ENCODE data around the gene PLAGL2. TPM values are rescaled to one million over a fixed set of nuclear protein-coding genes. Genes with fewer than 3 reads are reported as not detected.

The PLAGL2 gene
- total RNA-seq, 1 experiment from 2014 or later, result 21.4 TPM

GRCh38 chr20:32229251-32229747 is 21.8 kb upstream of the PLAGL2 start (continued):
- TF ChIP-seq ZNF281 (CRISPR knock-in tag; IDR thresholded peaks at IDR 0.05) (no peak), ATF3 (CRISPR knock-in tag; conservative IDR thresholded peaks at IDR 0.05) (no peak)

- ATAC-seq, result no peak
- no peak for DNase-seq (ENCODE audit: low spot score)
- peaks cover 48% of the 10 kb centered on the region for H3K36me3 Mint-ChIP-seq
- H3K27me3 Mint-ChIP-seq (ENCODE audit: low read depth), result no peaks in the 10 kb centered on the region
- CTCF ChIA-PET, result no interaction called here
- no peak overlapping the region for H3K4me3 Mint-ChIP-seq
- H3K9me3 Mint-ChIP-seq, result no peaks in the 10 kb centered on the region
- H3K27ac Mint-ChIP-seq, result no peak overlapping the region; the same call in 1 of the 2 replicates
- no peaks in the 10 kb centered on the region for H3K4me1 Mint-ChIP-seq
- TF ChIP-seq AR (CRISPR knock-in tag; IDR thresholded peaks at IDR 0.05), result no peak
- no peak for TF ChIP-seq MYBL2 (CRISPR knock-in tag; IDR thresholded peaks at IDR 0.05)
- TF ChIP-seq GABPB1 (CRISPR knock-in tag; IDR thresholded peaks at IDR 0.05), result no peak
- TF ChIP-seq AFF4 (CRISPR knock-in tag; IDR thresholded peaks at IDR 0.05; ENCODE audit: borderline replicate concordance), result no peak
- no peak for TF ChIP-seq NFE2L1 (CRISPR knock-in tag; IDR thresholded peaks at IDR 0.05)
- TF ChIP-seq NR1H2 (CRISPR knock-in tag; IDR thresholded peaks at IDR 0.05), result no peak
- TF ChIP-seq ZBTB43 (CRISPR knock-in tag; IDR thresholded peaks at IDR 0.05), result no peak
- TF ChIP-seq HMGXB4 (CRISPR knock-in tag; IDR thresholded peaks at IDR 0.05), result no peak
- POLR2A ChIA-PET, result no interaction called here
Measured at GRCh38 chr20:32227744-32228688, 20.5 kb upstream of the PLAGL2 start.
